ENCODE data around the gene SH3TC1. TPM values are rescaled to one million over a fixed set of nuclear protein-coding genes. Genes with fewer than 3 reads are reported as not detected.

Gene SH3TC1
- total RNA-seq, 1 donor from 2014 or later: 1.2 TPM

GRCh38 chr4:8224975-8225625, 26.0 kb downstream of the SH3TC1 start:
- no peaks in the 10 kb centered on the region for H4K20me1 ChIP-seq (ENCODE audit: insufficient read depth, low read length)
- Mint-ChIP-seq H3K27me3 (ENCODE audit: low read depth, unreplicated experiment) (peaks cover 21% of the 10 kb centered on the region), H3K9me3 (ENCODE audit: unreplicated experiment) (no peaks in the 10 kb centered on the region), H3K27ac (ENCODE audit: unreplicated experiment) (no peak overlapping the region), H3K36me3 (ENCODE audit: low read depth, unreplicated experiment) (no peaks in the 10 kb centered on the region), H3K4me1 (ENCODE audit: low read depth, unreplicated experiment) (peaks cover 3% of the 10 kb centered on the region), H3K4me3 (ENCODE audit: unreplicated experiment) (no peak overlapping the region)
- no peaks in the 10 kb centered on the region for H3K79me2 ChIP-seq (ENCODE audit: insufficient read depth, low read length)
- peaks cover 23% of the 10 kb centered on the region for H3K4me1 ChIP-seq (ENCODE audit: insufficient read depth, low read length)
- no peak overlapping the region for H2AFZ ChIP-seq (ENCODE audit: low read depth, low read length)
- TF ChIP-seq EZH2 (IDR thresholded peaks at IDR 0.05; ENCODE audit: insufficient read depth, low read length): no peak
- TF ChIP-seq CTCF (IDR thresholded peaks at IDR 0.05; ENCODE audit: insufficient read depth, low read depth, low read length): no peak
- FAIRE-seq (no peak), DNase-seq (ENCODE audit: low read depth) (no peak)
- H3K9ac ChIP-seq (ENCODE audit: low read length): no peak overlapping the region
- H3K4me2 ChIP-seq (ENCODE audit: low read length): peak overlapping the region; percentile 6
- H3K36me3 ChIP-seq (ENCODE audit: insufficient read depth, low read length): no peaks in the 10 kb centered on the region
- H3K27me3 ChIP-seq (ENCODE audit: insufficient read depth, low read length): no peaks in the 10 kb centered on the region
- H3K4me3 ChIP-seq (ENCODE audit: insufficient read depth, low read depth, low read length): no peak overlapping the region
- H3K9me3 ChIP-seq (ENCODE audit: insufficient read depth, low read depth, low read length): no peaks in the 10 kb centered on the region
- no peak overlapping the region for H3K27ac ChIP-seq (ENCODE audit: low read depth, low read length)

GRCh38 chr4:8225706-8226443, 26.8 kb downstream of the SH3TC1 start:
- Histone ChIP-seq H3K27ac (ENCODE audit: low read depth, low read length) (no peak overlapping the region), H4K20me1 (ENCODE audit: insufficient read depth, low read length) (no peaks in the 10 kb centered on the region), H3K27me3 (ENCODE audit: insufficient read depth, low read length) (no peaks in the 10 kb centered on the region), H3K4me3 (ENCODE audit: insufficient read depth, low read depth, low read length) (no peak overlapping the region), H3K4me2 (ENCODE audit: low read length) (peak overlapping the region; percentile 6), H3K9me3 (ENCODE audit: insufficient read depth, low read depth, low read length) (no peaks in the 10 kb centered on the region), H2AFZ (ENCODE audit: low read depth, low read length) (no peak overlapping the region), H3K9ac (ENCODE audit: low read length) (no peak overlapping the region), H3K36me3 (ENCODE audit: insufficient read depth, low read length) (no peaks in the 10 kb centered on the region), H3K79me2 (ENCODE audit: insufficient read depth, low read length) (no peaks in the 10 kb centered on the region), H3K4me1 (ENCODE audit: insufficient read depth, low read length) (peaks cover 23% of the 10 kb centered on the region)
- DNase-seq (ENCODE audit: low read depth) (peak; percentile 16), FAIRE-seq (no peak)
- peaks cover 13% of the 10 kb centered on the region for H3K27me3 Mint-ChIP-seq (ENCODE audit: low read depth, unreplicated experiment)
- H3K4me1 Mint-ChIP-seq (ENCODE audit: low read depth, unreplicated experiment): peaks cover 3% of the 10 kb centered on the region
- no peak overlapping the region for H3K4me3 Mint-ChIP-seq (ENCODE audit: unreplicated experiment)
- no peak overlapping the region for H3K27ac Mint-ChIP-seq (ENCODE audit: unreplicated experiment)
- H3K9me3 Mint-ChIP-seq (ENCODE audit: unreplicated experiment): no peaks in the 10 kb centered on the region
- no peak for TF ChIP-seq EZH2 (IDR thresholded peaks at IDR 0.05; ENCODE audit: insufficient read depth, low read length)
- TF ChIP-seq CTCF (IDR thresholded peaks at IDR 0.05; ENCODE audit: insufficient read depth, low read depth, low read length): no peak
- H3K36me3 Mint-ChIP-seq (ENCODE audit: low read depth, unreplicated experiment): no peaks in the 10 kb centered on the region
